ENCODE results near the gene DSE. TPM values are rescaled to one million over a fixed set of nuclear protein-coding genes. Genes with fewer than 3 reads are reported as not detected.
A peak's percentile ranks its signal among the peaks of the same experiment; 100 is the strongest.

Gene DSE
- total and polyA plus RNA-seq, 2 donors (not counting 1 experiment from before 2014, with no cell fraction given) = 8.3 to 8.6 TPM

- Histone ChIP-seq H4K20me1 (ENCODE audit: control insufficient read depth, insufficient read depth, low read length, poor library complexity, severe bottlenecking) (no peaks in the 10 kb centered on the region), H3K9ac (ENCODE audit: low read length) (peak overlapping the region; percentile 12), H3K4me3 (ENCODE audit: control extremely low read depth in 1 of 5, extremely low read depth in 1 of 5, insufficient read depth in 1 of 5, low read depth in 2 of 5, low read length in 4 of 5) (peak overlapping the region in 1 of 5 experiments; percentile 19), H2AFZ (ENCODE audit: insufficient read depth, low read depth, low read length, poor library complexity, severe bottlenecking) (peak overlapping the region; percentile 4), H3K79me2 (ENCODE audit: control insufficient read depth, insufficient read depth, low read length) (peaks cover 94% of the 10 kb centered on the region), H3K4me1 (ENCODE audit: control insufficient read depth in 2 of 2, insufficient read depth in 2 of 2, low read length in 2 of 2) (peaks cover 71 to 77% of the 10 kb centered on the region in 2 donors), H3K27me3 (replicated peaks in 1 of 4; ENCODE audit: control extremely low read depth in 1 of 4, control insufficient read depth in 3 of 4, insufficient read depth in 4 of 4, low read length in 3 of 4) (no peaks in the 10 kb centered on the region), H3K27ac (ENCODE audit: low read length in 2 of 2) (peak overlapping the region; percentile 39 to 93), H3K36me3 (replicated peaks in 1 of 2; ENCODE audit: control extremely low read depth in 1 of 2, control insufficient read depth in 1 of 2, extremely low read depth in 1 of 2, insufficient read depth in 2 of 2, low read length in 1 of 2) (no peaks in the 10 kb centered on the region), H3K4me2 (replicated peaks; ENCODE audit: low read depth, low read length, poor library complexity, severe bottlenecking) (peak overlapping the region; percentile 47), H3K9me3 (ENCODE audit: control extremely low read depth in 1 of 3, control insufficient read depth in 2 of 3, insufficient read depth in 1 of 3, low read length in 2 of 3) (no peaks in the 10 kb centered on the region)
- no peaks in the 10 kb centered on the region for H3K9me3 Mint-ChIP-seq (ENCODE audit: insufficient read depth)
- intact Hi-C loops (cut with micrococcal nuclease) = loop anchor here (2.0 kb wide), 1 partner anchor 22 kb away; the partner anchor contains the start of gene DSE
- peak; percentile 68 for DNase-seq
- no peak for TF ChIP-seq EZH2 (IDR thresholded peaks at IDR 0.05; ENCODE audit: borderline replicate concordance, insufficient read depth, low read depth, low read length, poor library complexity, severe bottlenecking)
- TF ChIP-seq, protein P1, sequence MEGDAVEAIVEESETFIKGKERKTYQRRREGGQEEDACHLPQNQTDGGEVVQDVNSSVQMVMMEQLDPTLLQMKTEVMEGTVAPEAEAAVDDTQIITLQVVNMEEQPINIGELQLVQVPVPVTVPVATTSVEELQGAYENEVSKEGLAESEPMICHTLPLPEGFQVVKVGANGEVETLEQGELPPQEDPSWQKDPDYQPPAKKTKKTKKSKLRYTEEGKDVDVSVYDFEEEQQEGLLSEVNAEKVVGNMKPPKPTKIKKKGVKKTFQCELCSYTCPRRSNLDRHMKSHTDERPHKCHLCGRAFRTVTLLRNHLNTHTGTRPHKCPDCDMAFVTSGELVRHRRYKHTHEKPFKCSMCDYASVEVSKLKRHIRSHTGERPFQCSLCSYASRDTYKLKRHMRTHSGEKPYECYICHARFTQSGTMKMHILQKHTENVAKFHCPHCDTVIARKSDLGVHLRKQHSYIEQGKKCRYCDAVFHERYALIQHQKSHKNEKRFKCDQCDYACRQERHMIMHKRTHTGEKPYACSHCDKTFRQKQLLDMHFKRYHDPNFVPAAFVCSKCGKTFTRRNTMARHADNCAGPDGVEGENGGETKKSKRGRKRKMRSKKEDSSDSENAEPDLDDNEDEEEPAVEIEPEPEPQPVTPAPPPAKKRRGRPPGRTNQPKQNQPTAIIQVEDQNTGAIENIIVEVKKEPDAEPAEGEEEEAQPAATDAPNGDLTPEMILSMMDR (IDR thresholded peaks at IDR 0.05) = no peak
- no peaks in the 10 kb centered on the region for H3K27me3 Mint-ChIP-seq
- ChIA-PET POLR2A (interaction anchor here (1.0 kb wide), 1 partner anchor 83 kb away, joined by 3 read pairs; no protein-coding TSS in a partner anchor), CTCF (interaction anchor here (0.6 to 2.5 kb wide), 12 partner anchors 17 to 252 kb away, joined by 3 to 16 read pairs (median 4); no protein-coding TSS in a partner anchor)
- 100% methylated on average over 1 of the region's 10 CpGs for WGBS (ENCODE audit: insufficient coverage)
- H3K4me1 Mint-ChIP-seq = peaks cover 67% of the 10 kb centered on the region
- H3K27ac Mint-ChIP-seq = peak overlapping the region; percentile 81
- peak overlapping the region; percentile 66 for H3K4me3 Mint-ChIP-seq
- peak; percentile 40 for ATAC-seq (ENCODE audit: low read depth)
These were observed 21.6 kb downstream of the DSE start for GRCh38 chr6:116392132-116393013.
